ENCODE results near the gene CDK2.

Gene CDK2

DNA sequence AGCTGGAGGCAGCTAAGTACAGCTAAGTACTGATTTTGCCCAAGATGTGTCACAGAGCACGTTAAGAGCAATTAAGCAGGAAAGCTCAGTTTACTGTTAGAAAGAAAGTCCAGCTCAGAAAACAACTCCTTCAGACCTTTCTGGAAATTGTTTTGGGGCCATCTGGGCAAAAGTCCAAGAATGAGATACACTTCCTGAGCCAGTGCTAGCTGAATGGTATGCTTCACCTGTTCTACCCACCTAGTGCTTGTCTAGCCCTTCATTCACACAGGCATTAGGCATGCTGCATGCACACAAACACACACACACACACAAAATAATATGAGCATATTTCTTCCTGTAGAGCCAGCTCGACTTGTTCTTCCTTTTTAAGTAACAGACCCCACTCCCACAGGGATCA, 47.6 kb downstream of the CDK2 start:
- no peak for DNase-seq (ENCODE audit: low spot score)

DNA sequence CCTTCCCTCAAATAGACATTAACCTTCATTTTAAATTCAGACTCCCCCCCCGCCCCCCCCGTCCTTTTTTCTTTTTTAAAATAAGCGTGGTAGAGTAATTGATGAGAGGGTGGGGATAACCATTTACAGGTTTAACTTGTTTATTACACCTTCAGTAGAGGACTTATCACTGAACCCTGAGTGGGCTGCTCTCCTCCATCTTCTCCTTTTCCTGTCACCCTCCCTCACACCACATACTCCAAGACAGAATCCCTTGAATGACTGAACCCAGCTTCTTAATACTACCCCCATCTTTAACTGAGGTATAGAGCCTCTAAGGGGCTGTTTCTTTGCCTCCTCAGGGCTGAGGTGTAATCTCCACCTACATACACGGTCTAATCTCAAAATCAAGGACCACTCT, 50.6 kb downstream of the CDK2 start:
- DNase-seq (ENCODE audit: low spot score), result no peak

DNA sequence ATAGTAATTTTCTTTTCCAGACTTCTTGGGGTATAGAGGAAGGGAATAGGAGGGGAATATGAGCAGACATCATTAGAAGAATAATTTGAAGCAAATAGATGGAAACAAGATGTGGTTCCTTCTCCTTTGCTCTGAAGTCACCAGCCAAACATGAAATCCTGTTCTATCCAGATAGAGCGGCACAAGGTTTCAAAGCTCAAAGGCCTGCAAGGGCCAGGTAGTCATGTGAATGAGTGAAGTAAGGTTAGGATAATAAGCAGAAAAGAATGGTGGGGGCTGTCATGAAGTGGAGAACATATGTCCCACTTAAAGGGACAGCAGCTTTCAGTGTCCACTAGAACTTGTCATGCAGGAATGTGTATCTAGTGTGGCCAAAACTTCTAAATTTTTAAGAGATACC, 51.7 kb downstream of the CDK2 start:
- no peak for DNase-seq (ENCODE audit: low spot score)

DNA sequence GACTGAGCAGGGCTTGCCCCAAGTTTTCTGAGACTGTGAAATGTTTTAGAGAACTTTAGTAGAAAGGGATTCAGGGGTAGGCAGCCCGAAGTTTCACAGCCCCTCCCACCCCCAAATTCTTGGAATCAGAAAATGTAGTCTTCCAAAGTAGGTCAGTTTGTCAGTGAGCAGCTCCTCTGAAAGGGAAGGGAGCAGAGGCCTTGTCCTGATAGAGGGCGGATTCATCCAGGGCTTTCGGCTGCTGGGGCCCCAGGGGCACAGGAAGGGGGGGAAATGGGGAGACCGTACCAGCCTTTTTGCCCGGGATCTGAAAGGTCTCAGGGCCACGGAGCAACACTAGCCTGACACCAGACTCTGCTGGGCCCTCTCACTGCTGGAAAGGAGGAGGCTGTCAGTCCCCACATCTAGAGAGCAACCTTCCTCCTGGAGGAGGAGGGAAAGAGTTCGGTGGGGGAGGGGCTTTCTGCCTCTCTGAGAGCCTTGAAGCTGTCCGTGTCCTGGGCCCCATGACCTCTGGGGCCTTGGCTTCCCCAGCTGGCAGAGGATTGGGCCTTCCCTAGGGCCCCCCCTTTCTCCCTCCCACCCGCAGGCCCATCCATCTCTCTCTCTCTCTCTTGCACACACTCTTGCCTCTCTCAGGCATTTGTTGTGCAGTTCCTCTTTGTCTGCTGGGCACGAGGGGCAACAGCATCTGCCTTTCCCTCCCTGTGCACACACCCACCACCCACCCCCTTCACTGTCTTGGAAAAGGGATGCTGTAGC, 54.0 kb downstream of the CDK2 start, which contains the start of gene IKZF4:
IKZF4 (plus strand) TSS at position 621 of the 762 bp plus-strand sequence. CDS start 451 bp downstream, outside the sequence.
- no peak for DNase-seq (ENCODE audit: low spot score)

DNA sequence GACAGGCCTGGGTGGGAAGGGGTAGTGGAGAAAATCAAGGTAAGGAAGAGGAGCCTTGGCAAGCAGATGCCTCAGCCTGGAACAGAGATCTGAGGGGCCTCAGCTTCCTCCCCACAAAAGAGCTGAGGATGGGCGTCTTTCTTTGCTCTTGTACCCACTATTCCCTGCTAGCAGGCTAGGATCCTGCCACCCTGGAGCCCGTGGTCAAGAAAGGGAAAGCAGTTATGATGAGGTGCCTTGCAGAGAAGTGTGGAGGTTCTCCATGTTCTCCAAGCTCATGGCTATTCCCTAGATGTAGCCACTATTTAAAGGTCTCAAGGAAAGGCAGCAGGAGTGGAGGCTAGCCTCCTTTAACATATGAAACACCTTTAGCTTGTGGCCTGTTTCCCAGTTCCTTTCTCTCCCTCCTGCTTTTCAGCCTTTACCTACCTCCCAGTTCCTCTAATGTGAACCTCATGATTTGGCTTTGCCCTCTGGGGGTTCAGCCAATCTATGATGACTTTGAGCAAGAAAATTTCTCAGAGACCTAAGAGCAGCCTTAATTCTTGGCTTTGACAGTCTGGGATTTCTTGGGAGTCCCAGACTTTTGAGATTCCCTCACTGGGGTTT, 55.4 kb downstream of the CDK2 start:
- DNase-seq (ENCODE audit: low spot score), result no peak

All from RKO (cell line).